A673 (cell line): ENCODE measurements around the gene TOR2A. TPM values are rescaled to one million over a fixed set of nuclear protein-coding genes. Genes with fewer than 3 reads are reported as not detected.

Source experiments
- BruUV-seq: library from RNA; stranded (reverse); fragments of 400-500 nt; replicated peaks from 2 replicates; lab custom pipeline; 2021; lab: Mats Ljungman, UMichigan
- CTCF ChIA-PET: fragments of 300-600 bp; sonication (Branson Sonifier 250); formaldehyde crosslinking; loops from one replicate; lab custom pipeline; 2022; ENCODE audit warnings: antibody characterized with exemption; lab: Charles Lee
- POLR2A ChIA-PET: fragments of 300-600 bp; sonication (Branson Sonifier 250); formaldehyde crosslinking; loops from one replicate; lab custom pipeline; 2022; ENCODE audit warnings: antibody characterized with exemption; ENCODE audit not compliant: low non-redundant PET; lab: Charles Lee
- DNase-seq: peaks from one replicate; pipeline ENCODE4 v3.0.0-alpha.2; 2015; ENCODE audit warnings: low spot score
- H3K27ac ChIP-seq: fragments of 200-600 bp; sonication (generic); 2 replicates; pipeline ENCODE4 v1.5.1; 2016; ENCODE audit warnings: mixed run types, low read depth, mild to moderate bottlenecking, mixed read lengths, antibody characterized with exemption, low read length; ENCODE audit not compliant: poor library complexity, severe bottlenecking
- H3K27me3 ChIP-seq: fragments of 200-600 bp; sonication (generic); replicated peaks from 2 replicates; pipeline ENCODE4 v1.6.1; 2017; ENCODE audit warnings: mixed run types, low read depth, mild to moderate bottlenecking, mixed read lengths, antibody characterized with exemption, low read length; ENCODE audit not compliant: insufficient read depth, poor library complexity
- H3K36me3 ChIP-seq: fragments of 200-600 bp; sonication (generic); 2 replicates; pipeline ENCODE4 v1.6.1; 2016; ENCODE audit warnings: mixed run types, mild to moderate bottlenecking, mixed read lengths, antibody characterized with exemption, low read length; ENCODE audit not compliant: insufficient read depth, poor library complexity, severe bottlenecking
- H3K4me1 ChIP-seq: fragments of 200-600 bp; sonication (generic); 2 replicates; pipeline ENCODE4 v1.6.1; 2017; ENCODE audit warnings: mixed run types, mild to moderate bottlenecking, mixed read lengths, antibody characterized with exemption, low read length; ENCODE audit not compliant: insufficient read depth, poor library complexity, severe bottlenecking
- H3K4me3 ChIP-seq: fragments of 200-600 bp; sonication (generic); 2 replicates; pipeline ENCODE4 v1.5.1; 2016; ENCODE audit warnings: low read depth, mixed run types, mild to moderate bottlenecking, mixed read lengths, low read length; ENCODE audit not compliant: poor library complexity, severe bottlenecking
- H3K9me3 ChIP-seq: fragments of 200-600 bp; sonication (generic); 2 replicates; pipeline ENCODE4 v1.6.1; 2016; ENCODE audit warnings: mixed run types, low read depth, mild to moderate bottlenecking, mixed read lengths, antibody characterized with exemption, low read length; ENCODE audit not compliant: poor library complexity, severe bottlenecking
- CTCF ChIP-seq: fragments of 300-800, 200-600 bp; sonication (generic); conservative IDR thresholded peaks from 2 replicates; pipeline ENCODE4 v1.5.1; 2017; ENCODE audit warnings: low read depth, mild to moderate bottlenecking, antibody characterized with exemption, low read length, moderate library complexity, mixed read lengths
- EZH2 ChIP-seq: fragments of 200-600 bp; sonication (generic); IDR thresholded peaks from 2 replicates; pipeline ENCODE4 v1.6.1; 2017; ENCODE audit warnings: borderline replicate concordance, low read depth, mild to moderate bottlenecking, mixed read lengths, antibody characterized with exemption, low read length; ENCODE audit not compliant: poor library complexity, severe bottlenecking
- intact Hi-C: fragments of 100-400 bp; cut with micrococcal nuclease; formaldehyde crosslinking; loops from one replicate; pipeline ENCODE4 v1.10.0; 2022; ENCODE audit not compliant: unreplicated experiment
- total RNA-seq: library from RNA; stranded (reverse); gene quantifications from 2 replicates; pipeline ENCODE4 v1.2.3, GENCODE V29; 2021

Gene TOR2A
- total RNA-seq, 1 experiment from 2014 or later, result 9.2 TPM

- no TSS peak for BruUV-seq
- Histone ChIP-seq H3K36me3 (no peaks in the 10 kb centered on the region), H3K27me3 (no peaks in the 10 kb centered on the region), H3K9me3 (no peaks in the 10 kb centered on the region), H3K4me1 (peaks cover 7% of the 10 kb centered on the region), H3K27ac (no peak overlapping the region), H3K4me3 (no peak overlapping the region)
- no peak for DNase-seq
- intact Hi-C loops, result no loop called here
- ChIA-PET CTCF (no interaction called here), POLR2A (no interaction called here)
- TF ChIP-seq CTCF (no peak), EZH2 (no peak)
These were observed 32.8 kb upstream of the TOR2A start for GRCh38 chr9:127767909-127768331.

GRCh38 chr9:127767410-127767809, 32.3 kb upstream of the TOR2A start:
- no peak for DNase-seq
- Histone ChIP-seq H3K4me3 (no peak overlapping the region), H3K36me3 (no peaks in the 10 kb centered on the region), H3K27me3 (no peaks in the 10 kb centered on the region), H3K4me1 (peaks cover 7% of the 10 kb centered on the region), H3K9me3 (no peaks in the 10 kb centered on the region), H3K27ac (no peak overlapping the region)
- TF ChIP-seq CTCF, result no peak
- no peak for TF ChIP-seq EZH2
- intact Hi-C loops, result no loop called here
- ChIA-PET POLR2A (no interaction called here), CTCF (interaction anchor here (0.6 kb wide), 1 partner anchor 218 kb away, joined by 3 read pairs; no protein-coding TSS in a partner anchor)
- BruUV-seq, result no TSS peak

GRCh38 chr9:127765418-127765817, 30.3 kb upstream of the TOR2A start:
- POLR2A ChIA-PET, result no interaction called here
- H3K9me3 ChIP-seq, result no peaks in the 10 kb centered on the region
- TF ChIP-seq CTCF (no peak), EZH2 (no peak)
- H3K4me3 ChIP-seq, result no peak overlapping the region
- no TSS peak for BruUV-seq
- CTCF ChIA-PET, result interaction anchor here (0.7 kb wide), 1 partner anchor 136 kb away, joined by 3 read pairs; no protein-coding TSS in a partner anchor
- H3K27ac ChIP-seq, result no peak overlapping the region
- no peaks in the 10 kb centered on the region for H3K4me1 ChIP-seq
- no peaks in the 10 kb centered on the region for H3K36me3 ChIP-seq
- H3K27me3 ChIP-seq, result no peaks in the 10 kb centered on the region
- DNase-seq, result no peak
- intact Hi-C loops, result no loop called here
